ENCODE data around the gene GLP2R.

Gene GLP2R

DNA sequence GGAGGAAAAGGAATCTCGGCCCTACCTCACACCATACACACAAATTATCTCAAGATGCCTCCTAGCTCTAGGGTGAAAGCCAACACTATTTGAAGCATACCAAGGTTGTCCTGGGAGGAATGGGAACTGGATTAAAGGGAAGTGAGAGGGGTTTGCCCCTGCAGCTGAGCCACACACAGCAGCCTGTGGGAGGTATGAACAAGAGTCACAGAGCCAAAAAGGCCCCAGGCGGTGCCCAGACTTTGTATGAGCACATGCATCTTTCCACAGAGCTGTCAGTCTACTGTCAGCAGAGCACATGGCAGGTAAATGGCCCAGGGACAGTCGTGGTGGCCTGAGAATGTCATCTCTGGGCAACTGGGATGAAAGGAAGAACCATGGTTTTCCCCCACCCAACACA is 110.4 kb downstream of the GLP2R start:
- H3K4me3 ChIP-seq (ENCODE audit: low read depth, low read length): no peak overlapping the region
- POLR2A ChIA-PET: no interaction called here
- TF ChIP-seq CTCF (IDR thresholded peaks at IDR 0.05; ENCODE audit: insufficient read depth, low read length, missing control alignments): no peak
- CTCF ChIA-PET: interaction anchor here (1.2 to 4.8 kb wide), 4 partner anchors 12 to 681 kb away, joined by 3 to 31 read pairs (median 5); no protein-coding TSS in a partner anchor
- DNase-seq (ENCODE audit: low read depth, low spot score): no peak

- ChIA-PET CTCF (interaction anchor here (0.7 to 4.8 kb wide), 2 partner anchors 10 to 13 kb away, joined by 3 to 31 read pairs; no protein-coding TSS in a partner anchor), POLR2A (no interaction called here)
- H3K4me3 ChIP-seq (ENCODE audit: low read depth, low read length): no peak overlapping the region
- no peak for DNase-seq (ENCODE audit: low read depth, low spot score)
- TF ChIP-seq CTCF (IDR thresholded peaks at IDR 0.05; ENCODE audit: insufficient read depth, low read length, missing control alignments): no peak
Measured at GRCh38 chr17:9937241-9937761, 111.6 kb downstream of the GLP2R start.

DNA sequence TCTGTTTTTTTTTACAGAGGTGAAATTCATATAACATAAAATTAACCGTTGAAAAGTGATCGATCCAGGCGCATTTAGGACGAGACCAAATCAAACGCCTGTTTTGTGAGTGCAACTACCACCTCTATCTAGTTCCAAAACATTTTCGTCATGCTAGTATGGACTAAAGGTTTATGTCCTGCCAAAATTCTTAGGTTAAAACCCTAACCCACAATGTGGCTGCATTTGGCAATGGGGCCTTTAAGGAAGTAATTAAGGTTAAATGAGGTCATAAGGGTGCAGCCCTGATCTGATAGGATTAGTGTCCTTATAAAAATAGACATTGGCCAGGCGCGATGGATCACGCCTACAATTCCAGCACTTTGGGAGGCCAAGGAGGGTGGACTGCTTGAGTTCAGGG is 112.2 kb downstream of the GLP2R start:
- CTCF ChIA-PET: interaction anchor here (0.6 to 1.6 kb wide), 3 partner anchors 11 to 20 kb away, joined by 3 read pairs; no protein-coding TSS in a partner anchor
- H3K4me3 ChIP-seq (ENCODE audit: low read depth, low read length): no peak overlapping the region

DNA sequence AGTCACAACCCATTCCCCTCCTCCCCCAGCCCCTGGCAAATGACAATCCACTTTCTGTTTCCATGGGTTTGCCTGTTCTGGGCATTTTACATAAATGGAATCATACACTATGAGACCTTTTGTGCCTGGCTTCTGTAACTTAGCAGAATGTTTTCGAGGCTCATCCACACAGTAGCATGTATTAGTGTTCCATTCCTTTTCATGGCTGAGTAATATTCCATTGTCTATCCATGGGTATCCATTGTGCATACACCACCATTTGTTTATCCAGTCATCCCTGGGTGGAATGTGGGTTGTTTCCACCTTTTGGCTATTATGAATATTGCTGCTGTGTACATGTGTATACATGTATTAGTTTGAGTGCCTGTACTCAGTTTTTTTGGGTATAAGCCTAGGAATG is 113.0 kb downstream of the GLP2R start:
- TF ChIP-seq CTCF (IDR thresholded peaks at IDR 0.05; ENCODE audit: insufficient read depth, low read length, missing control alignments): no peak
- CTCF ChIA-PET: interaction anchor here (1.4 to 6.9 kb wide), 3 partner anchors 12 to 678 kb away, joined by 3 to 50 read pairs (median 5); no protein-coding TSS in a partner anchor
- DNase-seq (ENCODE audit: low read depth, low spot score): no peak
- no peak overlapping the region for H3K4me3 ChIP-seq (ENCODE audit: low read depth, low read length)
- POLR2A ChIA-PET: no interaction called here

More for the DNA sequence above, 112.2 kb downstream of the GLP2R start:
- TF ChIP-seq CTCF (IDR thresholded peaks at IDR 0.05; ENCODE audit: insufficient read depth, low read length, missing control alignments): no peak
- POLR2A ChIA-PET: no interaction called here
- DNase-seq (ENCODE audit: low read depth, low spot score): no peak

GRCh38 chr17:9940841-9941240 is 115.1 kb downstream of the GLP2R start:
- H3K4me3 ChIP-seq (ENCODE audit: low read depth, low read length): no peak overlapping the region
- TF ChIP-seq CTCF (IDR thresholded peaks at IDR 0.05; ENCODE audit: insufficient read depth, low read length, missing control alignments): no peak
- POLR2A ChIA-PET: no interaction called here
- CTCF ChIA-PET: interaction anchor here (6.9 kb wide), 1 partner anchor 14 kb away, joined by 50 read pairs; no protein-coding TSS in a partner anchor
- DNase-seq (ENCODE audit: low read depth, low spot score): no peak

GRCh38 chr17:9941305-9941704 is 115.6 kb downstream of the GLP2R start:
- CTCF ChIA-PET: interaction anchor here (0.9 to 6.9 kb wide), 2 partner anchors 14 to 15 kb away, joined by 3 to 50 read pairs; no protein-coding TSS in a partner anchor
- no peak overlapping the region for H3K4me3 ChIP-seq (ENCODE audit: low read depth, low read length)
- TF ChIP-seq CTCF (IDR thresholded peaks at IDR 0.05; ENCODE audit: insufficient read depth, low read length, missing control alignments): no peak
- DNase-seq (ENCODE audit: low read depth, low spot score): no peak
- POLR2A ChIA-PET: no interaction called here

Data from AG04449 (cell line).